Measurements from ENCODE around the gene SGMS1. TPM values are rescaled to one million over a fixed set of nuclear protein-coding genes. Genes with fewer than 3 reads are reported as not detected.

The SGMS1 gene
- total RNA-seq, 1 experiment from 2014 or later, result 20.4 TPM

GRCh38 chr10:50322077-50322476, 301.7 kb downstream of the SGMS1 start:
- no peak for TF ChIP-seq CTCF (conservative IDR thresholded peaks at IDR 0.05)
- no peaks in the 10 kb centered on the region for H3K27me3 Mint-ChIP-seq (ENCODE audit: low read depth)
- no peak overlapping the region for H4K5ac ChIP-seq (ENCODE audit: insufficient read length, low read depth, low read length)
- no peaks in the 10 kb centered on the region for H3K9me3 ChIP-seq (ENCODE audit: control insufficient read depth, low read depth, low read length)
- WGBS (ENCODE audit: extremely low coverage, insufficient read length, low lambda C conversion rate), result no CpG with 5 or more reads among the region's 3 CpGs
- H3K4me3 Mint-ChIP-seq, result no peak overlapping the region
- H2BK15ac ChIP-seq (ENCODE audit: low read depth, low read length), result no peak overlapping the region
- H4K8ac ChIP-seq (replicated peaks; ENCODE audit: insufficient read length, low read depth, low read length), result no peak overlapping the region
- H3K27me3 ChIP-seq (ENCODE audit: insufficient read depth, low read length), result no peaks in the 10 kb centered on the region
- no peaks in the 10 kb centered on the region for H3K79me1 ChIP-seq (ENCODE audit: insufficient read depth, low read depth, low read length, poor library complexity, severe bottlenecking)
- H3K36me3 Mint-ChIP-seq (ENCODE audit: insufficient read depth in 1 of 3, low read depth in 3 of 3), result no peaks in the 10 kb centered on the region; a peak in 1 of 7 replicates
- no peak overlapping the region for H2BK12ac ChIP-seq (ENCODE audit: insufficient read length, low read depth, low read length)
- peaks cover 4% of the 10 kb centered on the region; the same call in 1 of the 2 replicates for H3K4me1 ChIP-seq (ENCODE audit: insufficient read depth, low read length)
- H3K9ac ChIP-seq (ENCODE audit: extremely low read depth, insufficient read length, low read length), result no peak overlapping the region
- H3K9me3 Mint-ChIP-seq, result no peaks in the 10 kb centered on the region
- no peak overlapping the region for H2BK120ac ChIP-seq (ENCODE audit: low read depth, low read length, poor library complexity, severe bottlenecking)
- no peak overlapping the region for H3T11ph ChIP-seq (ENCODE audit: low read length)
- no peak overlapping the region for H2AFZ ChIP-seq (ENCODE audit: low read length)
- H2AK5ac ChIP-seq (ENCODE audit: insufficient read length, low read length), result no peak overlapping the region
- peaks cover 17 to 25% of the 10 kb centered on the region in 2 experiments for H3K4me1 Mint-ChIP-seq
- H4K20me1 ChIP-seq (ENCODE audit: control insufficient read depth, insufficient read depth, insufficient read length), result no peaks in the 10 kb centered on the region
- no peaks in the 10 kb centered on the region for H3K23me2 ChIP-seq (ENCODE audit: insufficient read length, low read depth, low read length, poor library complexity, severe bottlenecking)
- H3K79me2 ChIP-seq (ENCODE audit: insufficient read depth, low read length), result no peaks in the 10 kb centered on the region
- no peak overlapping the region for H2BK5ac ChIP-seq (ENCODE audit: insufficient read length, low read length)
- H3K4ac ChIP-seq (ENCODE audit: low read depth, low read length), result no peak overlapping the region
- H4K91ac ChIP-seq (ENCODE audit: insufficient read length, low read depth, low read length), result no peak overlapping the region
- H3K56ac ChIP-seq (ENCODE audit: insufficient read length, low read depth, low read length), result no peak overlapping the region
- H3K27ac ChIP-seq (ENCODE audit: insufficient read length, low read depth, low read length), result no peak overlapping the region
- H3K23ac ChIP-seq (ENCODE audit: insufficient read length, low read depth, low read length), result no peak overlapping the region
- no peak overlapping the region for H2BK20ac ChIP-seq (ENCODE audit: low read depth, low read length, poor library complexity, severe bottlenecking)
- no peak for DNase-seq
- no peak overlapping the region for H3K18ac ChIP-seq (ENCODE audit: insufficient read length, low read depth, low read length)
- no peak overlapping the region for H3K4me2 ChIP-seq (ENCODE audit: insufficient read depth, insufficient read length, low read length)
- peak overlapping the region in 1 of 3 experiments; percentile 11; a peak in 1 of 7 replicates for H3K27ac Mint-ChIP-seq
- no peak overlapping the region for H3K14ac ChIP-seq (ENCODE audit: insufficient read depth, low read length)
